HEK293 (cell line): ENCODE results near the gene PRR33.

ENCODE experiments used
- CTCF ChIP-seq: fragments of 450-650 bp; formaldehyde crosslinking; IDR thresholded peaks from 2 replicates; pipeline ENCODE4 v1.5.1; 2016; ENCODE audit warnings: missing biosample characterization, missing genetic modification characterization
- HOXA7 ChIP-seq: sonication (generic); formaldehyde crosslinking; IDR thresholded peaks from 2 replicates; pipeline ENCODE4 v1.8.1; 2022; ENCODE audit warnings: missing genetic modification reagents, borderline replicate concordance
- PATZ1 ChIP-seq: fragments of 450-650 bp; formaldehyde crosslinking; IDR thresholded peaks from 2 replicates; pipeline ENCODE4 v1.5.1; 2016; ENCODE audit warnings: missing biosample characterization, missing genetic modification characterization
- PBX3 ChIP-seq: sonication (generic); formaldehyde crosslinking; IDR thresholded peaks from 2 replicates; pipeline ENCODE4 v1.8.1; 2022; ENCODE audit warnings: mild to moderate bottlenecking, moderate library complexity, missing genetic modification reagents
- TCF7L2 ChIP-seq: IDR thresholded peaks from 2 replicates; pipeline ENCODE4 v1.6.1; 2011; ENCODE audit warnings: low read depth, mild to moderate bottlenecking, inconsistent platforms, low read length, moderate library complexity, borderline replicate concordance
- ZNF121 ChIP-seq: fragments of 450-650 bp; formaldehyde crosslinking; IDR thresholded peaks from 2 replicates; pipeline ENCODE4 v1.5.1; 2016; ENCODE audit warnings: missing biosample characterization, missing genetic modification characterization
- ZNF133 ChIP-seq: fragments of 450-650 bp; formaldehyde crosslinking; IDR thresholded peaks from 2 replicates; pipeline ENCODE4 v1.5.1; 2016; ENCODE audit warnings: missing biosample characterization, missing genetic modification characterization
- ZNF157 ChIP-seq: fragments of 450-650 bp; formaldehyde crosslinking; IDR thresholded peaks from 2 replicates; pipeline ENCODE4 v1.5.1; 2016; ENCODE audit warnings: missing biosample characterization, missing genetic modification characterization
- ZNF184 ChIP-seq: fragments of 450-650 bp; IDR thresholded peaks from 2 replicates; pipeline ENCODE4 v1.5.1; 2018; ENCODE audit warnings: missing biosample characterization, mild to moderate bottlenecking, missing genetic modification characterization
- ZNF501 ChIP-seq: fragments of 450-650 bp; formaldehyde crosslinking; IDR thresholded peaks from 2 replicates; pipeline ENCODE4 v1.5.1; 2016; ENCODE audit warnings: missing biosample characterization, missing genetic modification characterization
- ZNF768 ChIP-seq: fragments of 450-650 bp; formaldehyde crosslinking; IDR thresholded peaks from 2 replicates; pipeline ENCODE4 v1.5.1; 2018; ENCODE audit warnings: missing biosample characterization, mild to moderate bottlenecking, missing genetic modification characterization
- ZSCAN5A ChIP-seq: fragments of 450-650 bp; formaldehyde crosslinking; IDR thresholded peaks from 2 replicates; pipeline ENCODE4 v1.5.1; 2016; ENCODE audit warnings: missing biosample characterization, missing genetic modification characterization

- no peak for TF ChIP-seq ZNF501 (tag by site-specific recombination)
- no peak for TF ChIP-seq ZNF184 (tag by site-specific recombination)
- TF ChIP-seq CTCF (tag by site-specific recombination), result no peak
- TF ChIP-seq ZNF133 (tag by site-specific recombination), result no peak
- TF ChIP-seq TCF7L2, result no peak
- TF ChIP-seq HOXA7, result no peak
- no peak for TF ChIP-seq ZNF157 (tag by site-specific recombination)
- TF ChIP-seq ZNF768 (tag by site-specific recombination), result no peak
- no peak for TF ChIP-seq PBX3 (CRISPR knock-in tag)
- TF ChIP-seq ZSCAN5A (tag by site-specific recombination), result no peak
- no peak for TF ChIP-seq PATZ1 (tag by site-specific recombination)
- TF ChIP-seq ZNF121 (tag by site-specific recombination), result no peak
Observed at GRCh38 chr11:1891831-1892115, at the start of gene PRR33.
